Heart right ventricle (tissue), 16 donors: ENCODE results near the gene ALLC. TPM values are rescaled to one million over a fixed set of nuclear protein-coding genes. Genes with fewer than 3 reads are reported as not detected.

Source experiments
- ATAC-seq, 8 donors: fragments of 200-7000 bp; cut with Tn5 transposase; one replicate each; pipeline ENCODE4 v1.9.1; 2020; ENCODE audit warnings: mild to moderate bottlenecking in 8 of 8, moderate library complexity in 8 of 8, moderate number of reproducible peaks in 1 of 8
- DNase-seq, 2 donors: peaks; one replicate each; pipeline ENCODE4 v3.0.0-alpha.2; 2020
- H3K27ac ChIP-seq, 10 donors: fragments of 200-600 bp; sonication (generic) in 2 of 10; one replicate each; pipeline versions ENCODE4 v1.5.0 to v1.8.0; 2020 to 2022; ENCODE audit warnings: mild to moderate bottlenecking in 3 of 10
- H3K27me3 ChIP-seq, 7 donors: fragments of 200-600 bp; one replicate each; pipeline ENCODE4 v1.8.0; 2021 to 2022; ENCODE audit warnings: mild to moderate bottlenecking in 2 of 7
- H3K36me3 ChIP-seq, 9 donors: fragments of 200-600 bp; sonication (generic) in 1 of 9; one replicate each; pipeline versions ENCODE4 v1.5.0 to v1.8.0; 2020 to 2022; ENCODE audit warnings: mild to moderate bottlenecking in 2 of 9
- H3K4me1 ChIP-seq, 9 donors: fragments of 200-600 bp; sonication (generic) in 1 of 9; one replicate each; pipeline versions ENCODE4 v1.5.0 to v1.8.0; 2020 to 2022; ENCODE audit warnings: mild to moderate bottlenecking in 4 of 9
- H3K4me3 ChIP-seq, 10 donors: fragments of 200-600 bp; sonication (generic) in 2 of 10; one replicate each; pipeline versions ENCODE4 v1.5.0 to v1.8.0; 2020 to 2022; ENCODE audit warnings: mild to moderate bottlenecking in 7 of 10, moderate library complexity in 2 of 10
- H3K9me3 ChIP-seq, 11 donors: fragments of 200-600 bp in 10 of 11; sonication (generic) in 2 of 11; one replicate each; pipeline versions ENCODE4 v1.5.0 to v1.8.0; 2013 to 2022; ENCODE audit warnings: mild to moderate bottlenecking in 2 of 11, control low read depth in 1 of 11, moderate library complexity in 1 of 11
- WGBS, 2 donors: extraction: QIAGEN DNeasy Blood & Tissue Kit; methylation state at CpG; one replicate each; pipeline ENCODE4 v1.1.7; 2013; ENCODE audit warnings: inconsistent platforms in 1 of 2; 5-methylcytosine and 5-hydroxymethylcytosine counted together
- intact Hi-C, 10 donors: fragments of 100-400 bp; cut with DNase I; formaldehyde crosslinking; loops; one replicate each; pipeline versions ENCODE4 v1.11.1 to v1.14.2; 2022
- polyA plus RNA-seq, 2 donors: library from polyadenylated mRNA; stranded (reverse); fragments of 200-250 nt; gene quantifications; one replicate each; pipeline ENCODE4 v1.2.3, GENCODE V29; 2013
- total RNA-seq, 10 donors: library from RNA; stranded (reverse); fragmentation: NEBNext Ultra II Directional in 3 of 10; extraction: Animal tissue kit (Norgen Biotek cat#: 25700) in 3 of 10; gene quantifications; one replicate each; pipeline versions ENCODE4 v1.2.1 to v1.2.4, GENCODE V29; 2021 to 2023
- TF ChIP-seq, protein P1 (sequence below), 9 donors: fragments of 200-600 bp; sonication (generic) in 2 of 9; IDR thresholded peaks; one replicate each; pipeline versions ENCODE4 v1.5.0 to v1.8.0; 2021 to 2022; ENCODE audit warnings: antibody characterized with exemption in 9 of 9, mild to moderate bottlenecking in 5 of 9, moderate library complexity in 1 of 9
- donor health status: Arrhythmogenic right ventricular cardiomyopathy.
- donor health status: ischemic (EF 13 %, LVEDD 7.1; RV severe dilation, severe dysfunction).
- donor health status: healthy with polysubstance abuse.
- donor health status: DM: no; HTN: yes; CAD: no.
- donor health status: DM: no; HTN: no; CAD: no.
- donor health status: ischemic (EF 25% LVEDD 6.9; RV normal size, moderate dysfunction).
- donor health status: ischemic (EF 25% LVEDD 5.7; RV mildly dilated, moderate dysfunction).
- donor health status: healthy.
- donor health status: DM: yes; HTN: yes; CAD: no.
- donor health status: Ischemic cardiomyopathy.
- donor health status: ischemic (EF 35%, LVEDD 5.7; RV mildly dilated, moderate dysfunction).
- donor health status: nonischemic (EF 11% LVEDD 7.7; RV severe dilation, severe dysfunction).
- donor health status: DM: yes; HTN: yes; CAD: no.
- donor health status: PGD.
- donor health status: ischemic (EF 29% LVEDD 5.4; RV normal size, mild dysfunction).
- donor health status: nonischemic (EF 23%, LVEDD 6.1; RV moderate dilation, normal function).

The ALLC gene
- total and polyA plus RNA-seq, 12 donors, result 0.59 TPM; not detected in 11

DNA sequence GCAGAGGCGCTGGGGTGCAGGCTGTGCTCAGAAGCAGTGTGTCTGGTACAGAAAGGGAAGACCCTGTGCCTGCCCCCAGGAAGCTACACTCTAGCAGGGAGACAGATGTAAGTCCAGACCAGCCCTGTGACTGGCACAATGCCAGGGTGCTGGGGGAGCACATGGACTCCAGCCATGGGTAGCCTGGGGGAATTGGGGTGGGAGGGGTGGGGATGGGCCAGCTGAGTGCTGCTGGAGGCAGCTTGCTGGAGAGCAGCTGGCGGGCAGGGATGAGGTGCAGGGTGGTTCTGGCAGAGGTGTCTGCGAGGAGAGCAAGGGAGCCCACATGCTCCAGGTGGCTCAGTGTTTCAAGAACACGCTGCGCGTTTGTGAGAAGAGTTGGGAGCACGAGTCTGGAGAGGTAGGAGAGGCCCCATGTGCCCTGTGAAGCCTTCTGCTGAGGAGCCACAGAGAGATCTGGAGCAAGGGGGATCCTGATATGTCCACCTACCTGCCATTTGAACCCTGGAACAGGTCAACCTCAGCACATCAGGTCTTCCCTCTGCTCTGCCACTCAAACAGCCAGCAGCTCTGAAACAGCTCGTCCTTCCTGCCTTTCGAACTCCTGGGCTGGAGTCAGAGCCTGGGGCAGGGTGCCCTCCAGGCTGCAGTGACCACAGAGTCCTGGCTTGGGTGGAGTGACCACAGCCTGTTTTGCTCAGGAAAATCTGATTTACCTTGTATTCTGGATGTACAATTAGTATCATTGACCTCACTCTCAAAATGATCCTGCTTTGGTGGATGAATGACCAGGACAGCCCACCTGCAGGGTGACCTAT, 15.1 kb downstream of the ALLC start:
- intact Hi-C loops, result no loop called here
- DNase-seq, result no peak
- Histone ChIP-seq H3K36me3 (no peaks in the 10 kb centered on the region), H3K27me3 (peaks cover 0 to 17% (median 2%) of the 10 kb centered on the region in 7 donors), H3K4me1 (no peaks in the 10 kb centered on the region), H3K9me3 (no peaks in the 10 kb centered on the region), H3K27ac (no peak overlapping the region), H3K4me3 (no peak overlapping the region)
- TF ChIP-seq, protein P1, sequence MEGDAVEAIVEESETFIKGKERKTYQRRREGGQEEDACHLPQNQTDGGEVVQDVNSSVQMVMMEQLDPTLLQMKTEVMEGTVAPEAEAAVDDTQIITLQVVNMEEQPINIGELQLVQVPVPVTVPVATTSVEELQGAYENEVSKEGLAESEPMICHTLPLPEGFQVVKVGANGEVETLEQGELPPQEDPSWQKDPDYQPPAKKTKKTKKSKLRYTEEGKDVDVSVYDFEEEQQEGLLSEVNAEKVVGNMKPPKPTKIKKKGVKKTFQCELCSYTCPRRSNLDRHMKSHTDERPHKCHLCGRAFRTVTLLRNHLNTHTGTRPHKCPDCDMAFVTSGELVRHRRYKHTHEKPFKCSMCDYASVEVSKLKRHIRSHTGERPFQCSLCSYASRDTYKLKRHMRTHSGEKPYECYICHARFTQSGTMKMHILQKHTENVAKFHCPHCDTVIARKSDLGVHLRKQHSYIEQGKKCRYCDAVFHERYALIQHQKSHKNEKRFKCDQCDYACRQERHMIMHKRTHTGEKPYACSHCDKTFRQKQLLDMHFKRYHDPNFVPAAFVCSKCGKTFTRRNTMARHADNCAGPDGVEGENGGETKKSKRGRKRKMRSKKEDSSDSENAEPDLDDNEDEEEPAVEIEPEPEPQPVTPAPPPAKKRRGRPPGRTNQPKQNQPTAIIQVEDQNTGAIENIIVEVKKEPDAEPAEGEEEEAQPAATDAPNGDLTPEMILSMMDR (IDR thresholded peaks at IDR 0.05), result no peak
- no peak for ATAC-seq
- 86 to 87% methylated on average over 9 of the region's 9 CpGs for WGBS, 2 donors

DNA sequence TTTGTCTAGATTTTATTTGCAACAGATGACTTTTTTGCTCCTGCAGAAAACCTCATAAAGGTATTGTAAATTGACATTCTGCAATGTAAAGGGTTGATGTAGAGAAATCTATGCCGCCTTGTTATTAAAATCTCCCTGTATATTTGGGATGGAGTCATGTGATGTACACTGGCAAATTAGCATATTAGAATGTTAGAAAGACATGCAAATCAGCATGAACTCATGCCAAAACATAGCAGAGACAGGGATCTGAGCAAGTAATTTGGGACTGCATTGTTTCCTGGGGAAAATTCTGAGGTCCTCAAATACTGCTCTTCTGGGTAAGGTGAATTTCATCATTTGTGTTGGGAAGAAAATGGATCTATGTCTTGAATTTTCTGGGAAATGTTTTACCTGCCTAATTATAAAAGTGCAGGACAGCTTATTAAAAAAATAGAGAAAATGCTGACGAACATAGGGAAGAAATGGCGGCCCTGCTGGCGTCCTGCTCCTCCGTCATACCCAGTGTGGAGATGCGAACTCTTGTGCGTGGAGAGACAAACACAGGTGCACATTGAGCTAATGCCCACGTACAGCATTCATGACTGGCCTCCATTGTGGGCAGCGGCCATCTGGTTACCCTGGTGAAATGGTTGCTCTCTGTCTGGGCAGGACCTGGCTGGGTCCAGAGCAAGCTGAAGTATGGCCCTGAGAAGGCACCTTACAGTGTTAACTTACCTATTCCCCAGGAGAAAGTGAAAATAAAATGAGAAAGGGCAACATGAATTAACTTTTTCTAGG, 16.3 kb downstream of the ALLC start:
- H3K36me3 ChIP-seq, result no peaks in the 10 kb centered on the region
- TF ChIP-seq, protein P1 (IDR thresholded peaks at IDR 0.05), result no peak
- DNase-seq (no peak), ATAC-seq (no peak)
- H3K4me1 ChIP-seq, result no peaks in the 10 kb centered on the region
- no peak overlapping the region for H3K27ac ChIP-seq
- H3K9me3 ChIP-seq, result no peaks in the 10 kb centered on the region
- intact Hi-C loops, result no loop called here
- no peak overlapping the region for H3K4me3 ChIP-seq
- 87 to 90% methylated on average over 9 of the region's 9 CpGs for WGBS, 2 donors
- peaks cover 0 to 23% (median 4%) of the 10 kb centered on the region in 7 donors for H3K27me3 ChIP-seq

DNA sequence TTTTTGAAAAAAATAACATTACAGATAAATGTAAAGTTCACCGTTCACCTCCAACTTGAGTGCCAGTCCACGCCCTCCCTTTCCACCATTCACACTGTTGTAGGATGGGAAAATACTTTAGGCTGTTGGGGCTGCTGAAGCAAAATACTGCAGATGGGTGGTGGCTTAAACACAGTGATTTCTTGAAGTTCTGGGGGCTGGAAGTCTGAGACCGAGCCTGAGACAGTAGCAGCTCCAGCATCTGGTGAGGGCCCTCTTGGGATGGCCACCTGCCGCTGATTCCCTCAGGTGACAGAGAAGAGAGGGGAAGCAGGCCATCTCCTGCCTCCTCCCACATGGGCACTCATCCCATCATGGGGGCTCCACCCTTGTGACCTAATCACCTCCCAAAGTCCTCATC, 17.7 kb downstream of the ALLC start:
- no peak overlapping the region for H3K4me3 ChIP-seq
- H3K27me3 ChIP-seq, result peaks cover 0 to 25% (median 4%) of the 10 kb centered on the region in 7 donors
- ATAC-seq (no peak), DNase-seq (no peak)
- TF ChIP-seq, protein P1 (IDR thresholded peaks at IDR 0.05), result no peak
- intact Hi-C loops, result no loop called here
- H3K27ac ChIP-seq, result no peak overlapping the region
- no peaks in the 10 kb centered on the region for H3K9me3 ChIP-seq
- WGBS, 2 donors, result 90 to 96% methylated on average over 4 of the region's 4 CpGs
- no peaks in the 10 kb centered on the region for H3K4me1 ChIP-seq
- H3K36me3 ChIP-seq, result no peaks in the 10 kb centered on the region

DNA sequence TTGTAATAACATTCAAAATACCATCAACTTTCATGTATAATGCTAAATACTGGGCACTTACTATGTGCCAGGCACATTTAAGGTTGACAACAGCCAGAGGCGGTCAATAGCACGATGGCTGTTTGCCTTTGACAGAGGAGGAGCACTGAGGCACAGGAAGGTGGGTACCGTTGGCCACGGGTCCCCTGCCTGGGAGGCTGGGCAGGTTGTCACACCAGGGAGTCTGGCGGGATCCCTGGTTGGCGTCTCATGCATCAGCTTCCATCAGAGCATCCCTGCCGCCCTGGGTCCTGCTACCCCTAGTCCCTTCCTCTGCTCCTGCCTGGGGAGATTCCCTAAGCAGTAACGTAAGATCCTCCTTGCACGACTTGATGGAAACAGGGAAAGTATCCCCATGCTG, 19.4 kb downstream of the ALLC start:
- intact Hi-C loops, result no loop called here
- Histone ChIP-seq H3K27ac (no peak overlapping the region), H3K36me3 (no peaks in the 10 kb centered on the region), H3K4me3 (no peak overlapping the region), H3K27me3 (peaks cover 0 to 25% (median 4%) of the 10 kb centered on the region in 7 donors), H3K4me1 (no peaks in the 10 kb centered on the region), H3K9me3 (no peaks in the 10 kb centered on the region)
- 82 to 86% methylated on average over 9 of the region's 9 CpGs for WGBS, 2 donors
- DNase-seq (no peak), ATAC-seq (no peak)
- TF ChIP-seq, protein P1 (IDR thresholded peaks at IDR 0.05), result no peak
